Activated CD4-positive, CD25-positive, alpha-beta regulatory T cell treated with anti-CD3 and anti-CD28 coated beads, Interleukin-2, amount 50 U/mL, for 72 hours (primary cell): ENCODE measurements around the gene SLC25A11.

Experiments
- DNase-seq: peaks from one replicate; pipeline ENCODE4 v3.0.0; 2021

The SLC25A11 gene

GRCh38 chr17:4965311-4965986 is 25.6 kb upstream of the SLC25A11 start:
- no peak for DNase-seq

DNA sequence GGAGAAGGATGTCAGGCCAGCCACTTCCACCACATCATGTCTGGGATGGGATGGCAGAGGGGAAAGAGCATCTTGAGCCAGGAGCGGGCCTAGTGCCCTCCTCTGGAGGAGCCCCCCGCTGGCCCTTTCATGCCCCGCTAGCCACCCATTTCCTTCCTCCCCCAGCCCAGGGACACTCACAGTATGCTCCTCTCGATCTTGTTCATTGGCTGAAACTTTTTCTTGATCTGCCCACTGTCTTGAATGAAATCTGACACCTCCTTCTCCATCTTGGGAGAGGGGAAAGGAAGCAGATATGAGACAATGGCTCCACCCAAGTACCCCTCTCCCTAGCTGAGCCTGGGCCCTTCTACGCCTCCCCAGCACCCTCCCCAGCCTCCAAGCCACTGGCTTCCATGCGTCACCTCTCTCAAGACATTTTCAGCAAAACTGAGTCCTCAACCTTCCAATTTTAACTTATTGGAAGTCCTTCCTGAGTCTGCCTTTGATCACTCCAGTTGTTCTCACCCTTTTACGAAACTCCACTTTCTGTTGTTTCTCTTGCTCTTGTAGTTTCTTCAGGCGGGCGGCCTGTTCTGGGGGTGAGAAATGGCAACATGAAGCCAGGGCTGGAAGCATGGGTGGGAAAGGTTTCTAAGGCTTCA is 20.6 kb upstream of the SLC25A11 start:
- no peak for DNase-seq

DNA sequence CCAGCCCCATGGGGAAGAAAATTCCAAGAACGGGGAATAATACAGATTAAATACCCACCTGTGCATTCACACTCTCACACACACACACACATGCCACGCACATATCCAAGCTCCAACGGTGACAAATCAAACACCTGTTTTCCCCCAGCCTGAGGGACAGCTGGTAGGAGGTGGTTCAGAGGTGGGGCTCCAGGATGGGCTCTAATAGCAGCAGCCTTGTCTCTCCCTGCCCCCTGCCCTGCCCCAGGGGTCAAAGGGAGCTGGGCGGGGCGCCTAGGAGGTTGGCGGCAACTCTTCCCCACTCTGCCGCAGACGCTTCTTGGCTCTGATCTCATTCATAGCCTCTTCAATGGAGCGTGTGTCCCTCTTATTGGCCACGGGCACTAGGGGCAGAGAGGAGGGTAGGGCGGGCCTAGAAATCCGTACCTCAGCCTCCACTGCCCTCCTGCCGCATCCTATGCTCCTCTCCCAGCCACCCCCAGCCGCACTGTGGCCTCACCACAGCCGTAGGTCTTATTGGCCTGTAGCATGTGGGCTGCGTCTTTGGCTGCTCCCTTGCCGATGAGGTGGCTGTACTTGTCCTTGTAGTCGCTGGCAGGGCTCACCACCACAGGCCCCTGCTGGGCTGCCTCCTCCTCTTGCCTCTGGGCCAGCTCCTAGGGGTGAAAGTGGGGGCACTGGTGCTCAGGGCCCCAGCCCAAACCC is 19.6 kb upstream of the SLC25A11 start:
- DNase-seq = no peak

- no peak for DNase-seq
These were observed 18.3 kb upstream of the SLC25A11 start for GRCh38 chr17:4958102-4958501.

DNA sequence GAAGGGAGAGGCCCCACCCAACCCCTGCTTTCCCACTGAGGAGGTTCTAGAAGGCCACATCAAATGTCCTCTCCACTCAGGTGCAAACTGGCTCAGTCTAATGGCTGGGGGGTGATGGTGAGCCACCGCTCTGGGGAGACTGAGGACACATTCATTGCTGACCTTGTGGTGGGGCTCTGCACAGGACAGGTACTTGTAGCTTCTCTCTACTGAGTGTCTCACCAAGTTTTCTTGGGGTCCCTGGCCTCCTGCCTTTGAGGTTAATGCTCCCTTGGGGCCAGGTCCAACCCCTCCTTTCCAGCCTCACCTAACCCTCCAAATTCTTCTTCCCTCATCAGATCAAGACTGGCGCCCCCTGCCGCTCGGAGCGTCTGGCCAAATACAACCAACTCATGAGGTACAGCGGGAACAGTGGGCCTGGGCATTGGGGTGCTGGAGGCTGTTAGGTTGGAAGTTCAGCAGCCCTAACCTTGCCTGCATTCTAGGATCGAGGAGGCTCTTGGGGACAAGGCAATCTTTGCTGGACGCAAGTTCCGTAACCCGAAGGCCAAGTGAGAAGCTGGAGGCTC is 16.7 kb upstream of the SLC25A11 start:
- no peak for DNase-seq

GRCh38 chr17:4955091-4955490 is 15.2 kb upstream of the SLC25A11 start:
- DNase-seq = no peak

DNA sequence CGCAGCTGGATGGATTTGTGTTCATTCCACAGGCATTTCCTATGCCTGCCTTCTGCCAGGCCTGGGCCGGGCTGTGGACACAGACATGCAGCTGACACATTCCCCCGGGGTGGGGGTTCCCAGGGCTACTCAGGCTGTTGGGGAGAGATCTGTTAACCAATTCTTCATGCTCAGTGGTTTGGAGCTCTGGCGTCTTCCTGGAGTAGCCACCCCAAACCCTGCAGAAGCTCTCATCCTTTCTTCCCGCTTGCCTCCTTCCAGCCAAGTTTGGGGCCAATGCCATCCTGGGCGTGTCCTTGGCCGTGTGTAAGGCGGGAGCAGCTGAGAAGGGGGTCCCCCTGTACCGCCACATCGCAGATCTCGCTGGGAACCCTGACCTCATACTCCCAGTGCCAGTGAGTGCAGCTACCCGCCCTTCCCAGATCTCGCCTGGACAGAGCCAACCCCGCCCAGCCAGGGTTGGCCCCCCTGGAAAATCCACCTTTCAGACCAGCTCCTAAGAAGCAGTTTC is 13.7 kb upstream of the SLC25A11 start:
- no peak for DNase-seq

GRCh38 chr17:4951486-4951885 is 11.6 kb upstream of the SLC25A11 start:
- no peak for DNase-seq

GRCh38 chr17:4950746-4951204 is 10.9 kb upstream of the SLC25A11 start, which contains the start of gene ENO3:
Gene ENO3 (plus strand): TSS chr17:4951119. CDS start chr17:4951830, 711 bp downstream.
- no peak for DNase-seq

- DNase-seq = no peak
These were observed 10.4 kb upstream of the SLC25A11 start for GRCh38 chr17:4950075-4950745.

DNA sequence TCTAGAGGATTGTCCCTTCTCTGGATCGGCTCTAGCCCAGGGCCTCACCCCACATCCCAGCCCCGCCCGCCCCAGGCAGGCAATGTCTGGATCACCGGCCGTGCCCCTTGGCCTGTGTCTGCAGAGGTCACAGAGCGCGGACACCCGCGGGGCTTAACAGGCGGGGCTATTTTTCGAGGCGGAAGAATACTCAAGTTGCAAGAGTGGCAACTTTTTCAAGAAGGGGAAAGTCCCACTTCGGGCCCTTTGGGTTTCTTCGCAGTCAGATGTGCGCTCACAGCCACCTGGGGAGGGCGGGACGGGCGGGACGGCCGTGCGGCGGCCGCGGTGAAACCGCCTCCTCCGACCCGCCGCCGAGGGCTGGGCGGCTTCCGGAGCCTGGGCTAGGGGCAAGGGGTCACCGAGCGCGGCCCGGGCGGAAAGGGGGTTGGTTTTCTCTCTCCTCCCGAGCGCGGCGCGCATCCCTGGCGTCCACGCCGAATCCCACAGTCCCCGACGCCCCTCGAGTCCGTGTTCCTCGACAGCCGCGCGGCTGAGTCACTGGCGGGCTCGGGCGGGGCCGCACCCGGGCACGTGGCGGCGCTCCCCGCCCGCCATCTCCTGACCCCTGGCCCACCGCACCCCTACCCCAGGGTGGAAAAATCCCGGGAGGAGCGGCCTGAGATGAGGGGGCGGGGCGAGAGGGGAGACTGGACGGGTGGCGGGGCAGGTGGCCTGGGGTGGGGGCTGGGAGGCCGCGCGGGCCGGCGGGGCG is 9.7 kb upstream of the SLC25A11 start:
- DNase-seq = peak; percentile 79

DNA sequence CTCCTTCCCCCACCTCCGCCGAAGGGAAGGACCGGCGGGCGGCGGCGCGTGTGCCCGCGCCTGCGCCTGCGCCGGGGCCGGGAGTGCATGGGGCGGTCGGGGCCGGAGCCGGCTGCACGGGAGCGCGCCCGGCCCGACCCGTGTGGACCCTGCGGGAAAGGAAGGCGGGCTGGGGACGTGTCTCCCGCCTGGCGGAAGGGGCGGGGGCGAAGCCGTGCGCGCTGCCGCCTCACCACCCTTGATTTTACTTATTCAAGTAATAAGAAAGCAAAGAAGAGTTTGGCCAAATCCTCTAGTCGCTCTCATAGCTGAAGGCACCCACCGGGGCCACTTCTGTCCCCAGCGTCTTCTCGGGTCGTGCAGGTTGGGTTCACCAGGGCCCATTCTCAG is 9.1 kb upstream of the SLC25A11 start:
- DNase-seq = peak; percentile 69

- DNase-seq = peak; percentile 82
These were observed 8.5 kb upstream of the SLC25A11 start, which contains the start of gene PFN1 for GRCh38 chr17:4948166-4948930. Gene PFN1 (minus strand): TSS chr17:4948530. CDS start chr17:4948394, 136 bp downstream.

- DNase-seq = peak; percentile 79
These were observed 7.7 kb upstream of the SLC25A11 start for GRCh38 chr17:4947411-4948165.

- DNase-seq = no peak
These were observed 7.2 kb upstream of the SLC25A11 start for GRCh38 chr17:4947010-4947410.

DNA sequence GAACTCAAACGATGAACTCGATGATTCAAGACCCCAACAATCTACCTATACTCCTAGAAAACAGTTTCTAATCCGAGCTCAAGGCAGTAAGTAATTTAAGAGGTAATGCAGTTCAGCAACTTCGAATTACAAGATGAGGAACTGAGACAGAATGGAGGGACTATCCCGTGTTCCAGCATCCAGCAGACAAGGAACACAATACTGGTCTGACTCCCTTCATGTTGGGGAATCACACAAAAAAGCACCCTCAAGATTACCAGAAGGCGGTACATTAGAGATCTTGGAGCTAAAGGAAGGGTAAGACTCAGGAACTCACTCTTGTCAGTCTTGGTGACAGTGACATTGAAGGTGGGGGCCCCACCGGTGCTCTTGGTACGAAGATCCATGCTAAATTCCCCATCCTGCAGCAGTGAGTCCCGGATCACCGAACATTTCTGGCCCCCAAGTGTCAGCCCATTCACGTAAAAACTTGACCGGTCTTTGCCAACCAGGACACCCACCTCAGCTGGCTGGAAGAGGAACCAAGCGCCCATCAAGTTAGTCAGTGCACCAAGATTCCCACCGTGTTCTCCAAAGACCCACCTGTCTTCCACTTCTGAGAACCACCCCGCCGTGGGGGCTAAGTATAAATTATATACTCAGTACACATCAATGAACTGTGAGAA is 6.6 kb upstream of the SLC25A11 start:
- DNase-seq = no peak

DNA sequence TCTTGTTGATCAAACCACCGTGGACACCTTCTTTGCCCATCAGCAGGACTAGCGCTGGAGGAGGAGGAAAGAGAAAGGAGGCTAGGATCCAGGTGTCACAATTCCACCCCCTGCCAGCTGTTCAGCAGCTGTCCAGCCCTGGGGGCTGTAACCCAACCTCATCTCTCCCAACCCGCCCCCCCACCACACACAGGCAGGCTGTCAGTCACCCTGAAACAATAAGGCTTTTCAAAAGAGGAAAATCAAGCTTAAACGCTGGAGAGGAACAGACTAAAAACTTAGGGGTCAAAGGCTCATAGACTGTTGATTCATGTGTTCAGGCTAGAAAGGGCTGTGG is 6.1 kb upstream of the SLC25A11 start:
- no peak for DNase-seq

GRCh38 chr17:4945176-4945943 is 5.5 kb upstream of the SLC25A11 start:
- peak; percentile 83 for DNase-seq

DNA sequence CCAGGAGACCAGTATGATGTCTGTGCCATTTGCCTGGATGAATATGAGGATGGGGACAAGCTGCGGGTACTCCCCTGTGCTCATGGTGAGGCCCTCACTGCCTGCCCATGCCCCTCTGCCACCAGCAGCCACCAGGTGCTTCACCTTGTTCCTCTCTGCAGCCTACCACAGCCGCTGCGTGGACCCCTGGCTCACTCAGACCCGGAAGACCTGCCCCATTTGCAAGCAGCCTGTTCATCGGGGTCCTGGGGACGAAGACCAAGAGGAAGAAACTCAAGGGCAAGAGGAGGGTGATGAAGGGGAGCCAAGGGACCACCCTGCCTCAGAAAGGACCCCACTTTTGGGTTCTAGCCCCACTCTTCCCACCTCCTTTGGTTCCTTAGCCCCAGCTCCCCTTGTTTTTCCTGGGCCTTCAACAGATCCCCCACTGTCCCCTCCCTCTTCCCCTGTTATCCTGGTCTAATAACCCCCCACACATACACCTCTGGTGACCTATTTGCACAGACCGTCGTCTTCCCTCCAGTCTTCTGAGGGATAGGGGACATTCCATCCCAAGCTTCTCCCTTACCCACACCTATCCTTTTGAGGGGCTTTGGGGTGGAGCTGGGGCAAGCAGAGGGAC is 4.8 kb upstream of the SLC25A11 start:
- DNase-seq = peak; percentile 45
